Memory B cell (primary cell): ENCODE results near the gene DDX1.

Experiments used
- ATAC-seq: fragments of 150-1000 bp; cut with Tn5 transposase; 2 replicates; pipeline ENCODE4 v1.10.0; 2021; ENCODE audit warnings: low read depth, mild to moderate bottlenecking, moderate library complexity
- DNase-seq, 2 donors: peaks; one replicate each; pipeline ENCODE4 v3.0.0; 2022; ENCODE audit warnings: low spot score in 2 of 2
- H3K27ac Mint-ChIP-seq: one replicate; pipeline ENCODE4 v1.8.0; 2022; ENCODE audit warnings: mild to moderate bottlenecking, moderate library complexity, mixed read lengths
- H3K27me3 Mint-ChIP-seq: one replicate; pipeline ENCODE4 v1.8.0; 2022; ENCODE audit warnings: mixed read lengths
- H3K36me3 Mint-ChIP-seq: one replicate; pipeline ENCODE4 v1.8.0; 2022; ENCODE audit warnings: mild to moderate bottlenecking, mixed read lengths
- H3K4me1 Mint-ChIP-seq: one replicate; pipeline ENCODE4 v1.8.0; 2022; ENCODE audit warnings: mixed read lengths
- H3K4me3 Mint-ChIP-seq: one replicate; pipeline ENCODE4 v1.8.0; 2022; ENCODE audit warnings: mild to moderate bottlenecking, moderate library complexity, mixed read lengths
- H3K9me3 Mint-ChIP-seq: one replicate; pipeline ENCODE4 v1.8.0; 2022; ENCODE audit warnings: mixed read lengths

Gene DDX1

GRCh38 chr2:15557887-15558311 is 33.8 kb upstream of the DDX1 start:
- Mint-ChIP-seq H3K9me3 (no peaks in the 10 kb centered on the region), H3K27ac (no peak overlapping the region), H3K27me3 (no peaks in the 10 kb centered on the region), H3K4me1 (peaks cover 31% of the 10 kb centered on the region), H3K36me3 (peaks cover 9% of the 10 kb centered on the region), H3K4me3 (no peak overlapping the region)
- ATAC-seq (no peak), DNase-seq (no peak)

GRCh38 chr2:15559379-15560139 is 32.1 kb upstream of the DDX1 start:
- no peak for ATAC-seq
- peaks cover 3% of the 10 kb centered on the region for H3K36me3 Mint-ChIP-seq
- H3K27ac Mint-ChIP-seq, result no peak overlapping the region
- peak overlapping the region; percentile 55 for H3K4me3 Mint-ChIP-seq
- H3K4me1 Mint-ChIP-seq, result peaks cover 28% of the 10 kb centered on the region
- H3K9me3 Mint-ChIP-seq, result no peaks in the 10 kb centered on the region
- peaks cover 3% of the 10 kb centered on the region for H3K27me3 Mint-ChIP-seq
- DNase-seq, result no peak

- peak; percentile 45 for ATAC-seq
- peaks cover 28% of the 10 kb centered on the region for H3K4me1 Mint-ChIP-seq
- peaks cover 2% of the 10 kb centered on the region for H3K36me3 Mint-ChIP-seq
- no peaks in the 10 kb centered on the region for H3K9me3 Mint-ChIP-seq
- peak overlapping the region; percentile 95 for H3K27ac Mint-ChIP-seq
- peaks cover 3% of the 10 kb centered on the region for H3K27me3 Mint-ChIP-seq
- no peak for DNase-seq
- peak overlapping the region; percentile 99 for H3K4me3 Mint-ChIP-seq
These were observed 31.3 kb upstream of the DDX1 start for GRCh38 chr2:15560140-15560987.

GRCh38 chr2:15560988-15561573 is 30.6 kb upstream of the DDX1 start, which contains the start of gene NBAS:
NBAS (minus strand) TSS chr2:15561334; CDS start chr2:15561304, 30 bp downstream.
- peaks cover 3% of the 10 kb centered on the region for H3K27me3 Mint-ChIP-seq
- H3K4me3 Mint-ChIP-seq, result peak within 1 kb of the TSS; percentile 99
- DNase-seq, result peak; percentile 49 to 64
- peaks cover 26% of the 10 kb centered on the region for H3K4me1 Mint-ChIP-seq
- no peaks in the 10 kb centered on the region for H3K36me3 Mint-ChIP-seq
- no peaks in the 10 kb centered on the region for H3K9me3 Mint-ChIP-seq
- H3K27ac Mint-ChIP-seq, result peak within 1 kb of the TSS; percentile 95
- ATAC-seq, result peak; percentile 89

- peak overlapping the region; percentile 99 for H3K4me3 Mint-ChIP-seq
- peak; percentile 11 for ATAC-seq
- H3K27me3 Mint-ChIP-seq, result peaks cover 3% of the 10 kb centered on the region
- peaks cover 26% of the 10 kb centered on the region for H3K4me1 Mint-ChIP-seq
- H3K36me3 Mint-ChIP-seq, result no peaks in the 10 kb centered on the region
- H3K27ac Mint-ChIP-seq, result peak overlapping the region; percentile 95
- DNase-seq, result no peak
- no peaks in the 10 kb centered on the region for H3K9me3 Mint-ChIP-seq
These were observed 29.9 kb upstream of the DDX1 start for GRCh38 chr2:15561574-15562344.

- Mint-ChIP-seq H3K27me3 (peaks cover 3% of the 10 kb centered on the region), H3K36me3 (no peaks in the 10 kb centered on the region), H3K4me3 (peak overlapping the region; percentile 99), H3K4me1 (peaks cover 26% of the 10 kb centered on the region), H3K27ac (no peak overlapping the region), H3K9me3 (no peaks in the 10 kb centered on the region)
- DNase-seq, result no peak
- no peak for ATAC-seq
These were observed 29.2 kb upstream of the DDX1 start for GRCh38 chr2:15562354-15563031.

- DNase-seq, result no peak
- H3K4me3 Mint-ChIP-seq, result peak overlapping the region; percentile 2
- ATAC-seq, result no peak
- peaks cover 3% of the 10 kb centered on the region for H3K27me3 Mint-ChIP-seq
- peaks cover 21% of the 10 kb centered on the region for H3K4me1 Mint-ChIP-seq
- no peaks in the 10 kb centered on the region for H3K9me3 Mint-ChIP-seq
- no peak overlapping the region for H3K27ac Mint-ChIP-seq
- H3K36me3 Mint-ChIP-seq, result no peaks in the 10 kb centered on the region
These were observed 28.2 kb upstream of the DDX1 start for GRCh38 chr2:15563227-15564100.

GRCh38 chr2:15565392-15565791 is 26.3 kb upstream of the DDX1 start:
- Mint-ChIP-seq H3K27me3 (peaks cover 3% of the 10 kb centered on the region), H3K9me3 (no peaks in the 10 kb centered on the region), H3K36me3 (no peaks in the 10 kb centered on the region), H3K27ac (no peak overlapping the region), H3K4me3 (no peak overlapping the region), H3K4me1 (peaks cover 10% of the 10 kb centered on the region)
- no peak for DNase-seq
- ATAC-seq, result no peak

- no peak overlapping the region for H3K4me3 Mint-ChIP-seq
- H3K4me1 Mint-ChIP-seq, result peaks cover 7% of the 10 kb centered on the region
- no peak for DNase-seq
- no peak overlapping the region for H3K27ac Mint-ChIP-seq
- ATAC-seq, result no peak
- H3K36me3 Mint-ChIP-seq, result no peaks in the 10 kb centered on the region
- no peaks in the 10 kb centered on the region for H3K9me3 Mint-ChIP-seq
- H3K27me3 Mint-ChIP-seq, result peaks cover 3% of the 10 kb centered on the region
These were observed 25.5 kb upstream of the DDX1 start for GRCh38 chr2:15565994-15566671.

- Mint-ChIP-seq H3K4me3 (no peak overlapping the region), H3K36me3 (no peaks in the 10 kb centered on the region), H3K27ac (no peak overlapping the region), H3K9me3 (no peaks in the 10 kb centered on the region), H3K4me1 (peaks cover 3% of the 10 kb centered on the region), H3K27me3 (peaks cover 3% of the 10 kb centered on the region)
- DNase-seq, result no peak
- ATAC-seq, result no peak
These were observed 24.8 kb upstream of the DDX1 start for GRCh38 chr2:15566912-15567311.

- H3K27me3 Mint-ChIP-seq, result no peaks in the 10 kb centered on the region
- no peak overlapping the region for H3K4me3 Mint-ChIP-seq
- H3K27ac Mint-ChIP-seq, result no peak overlapping the region
- no peaks in the 10 kb centered on the region for H3K9me3 Mint-ChIP-seq
- H3K4me1 Mint-ChIP-seq, result no peaks in the 10 kb centered on the region
- DNase-seq, result no peak
- no peak for ATAC-seq
- H3K36me3 Mint-ChIP-seq, result no peaks in the 10 kb centered on the region
These were observed 22.8 kb upstream of the DDX1 start for GRCh38 chr2:15568874-15569273.

GRCh38 chr2:15570104-15570503 is 21.6 kb upstream of the DDX1 start:
- ATAC-seq, result no peak
- H3K4me3 Mint-ChIP-seq, result no peak overlapping the region
- no peak overlapping the region for H3K27ac Mint-ChIP-seq
- H3K4me1 Mint-ChIP-seq, result no peaks in the 10 kb centered on the region
- DNase-seq, result no peak
- H3K27me3 Mint-ChIP-seq, result no peaks in the 10 kb centered on the region
- H3K36me3 Mint-ChIP-seq, result no peaks in the 10 kb centered on the region
- no peaks in the 10 kb centered on the region for H3K9me3 Mint-ChIP-seq
